Fibroblast of skin of right biceps (primary cell): ENCODE results near the gene PLGRKT.
"Not testable (repeated sequence)": the region's sequence is repeated elsewhere in the genome, so short reads cannot be mapped to it uniquely, and the experiment has no call there.

Source experiments
- DNase-seq: peaks from one replicate; pipeline ENCODE4 v3.0.0-alpha.2; 2013

The PLGRKT gene

DNA sequence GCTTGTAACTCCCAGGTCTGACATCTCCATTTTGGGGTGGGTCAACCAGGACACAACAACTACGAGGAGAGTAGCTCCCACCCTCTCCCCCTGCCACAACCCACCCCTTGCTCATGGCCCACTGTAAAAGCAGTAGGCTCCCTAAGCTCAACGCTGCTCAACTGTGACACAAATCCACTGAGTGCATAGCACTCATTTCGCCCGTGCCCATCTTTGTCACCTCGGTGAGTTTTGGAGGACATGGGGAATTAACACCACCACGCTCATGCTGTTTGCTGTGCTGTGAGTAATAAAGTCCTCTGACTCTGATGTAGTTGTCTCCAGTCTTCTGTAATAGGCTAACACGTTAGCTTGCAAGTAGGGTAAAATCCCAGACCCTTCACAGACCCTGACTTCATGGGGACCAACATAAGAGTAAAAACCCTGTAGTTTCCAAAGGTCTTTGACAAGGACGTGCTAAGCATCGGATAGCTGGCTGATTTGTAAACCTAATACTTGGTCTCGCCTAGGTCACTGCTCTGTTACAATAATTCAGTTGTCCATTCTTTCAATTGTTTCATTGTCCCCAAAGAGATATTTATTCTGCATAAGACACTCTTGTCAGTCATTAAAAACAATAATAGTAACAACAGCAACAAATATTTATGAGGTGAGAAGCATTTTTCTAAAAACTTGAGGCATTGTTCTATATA, 7.7 kb downstream of the PLGRKT start:
- DNase-seq: no peak

- peak; percentile 37 for DNase-seq
These were observed 8.8 kb downstream of the PLGRKT start for GRCh38 chr9:5428794-5429528.

- no peak for DNase-seq
These were observed 9.6 kb downstream of the PLGRKT start for GRCh38 chr9:5428172-5428571.

DNA sequence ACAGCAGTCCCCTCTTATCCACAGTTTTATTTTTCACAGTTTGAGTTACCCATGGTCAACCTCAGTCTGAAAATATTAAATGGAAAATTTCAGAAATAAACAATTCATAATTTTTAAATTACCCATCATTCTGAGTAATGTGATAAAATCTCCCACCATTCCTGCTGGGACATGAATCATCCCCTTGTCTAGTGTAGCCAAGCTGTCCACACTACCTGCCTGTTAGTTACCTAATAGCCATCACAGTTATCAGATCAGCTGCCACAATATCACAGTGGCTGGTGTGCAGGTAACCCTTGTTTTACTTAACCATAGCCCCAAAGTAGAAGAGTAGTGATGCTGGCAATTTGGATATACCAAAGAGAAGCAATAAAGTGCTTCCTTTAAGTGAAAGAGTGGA, 10.7 kb downstream of the PLGRKT start:
- no peak for DNase-seq

DNA sequence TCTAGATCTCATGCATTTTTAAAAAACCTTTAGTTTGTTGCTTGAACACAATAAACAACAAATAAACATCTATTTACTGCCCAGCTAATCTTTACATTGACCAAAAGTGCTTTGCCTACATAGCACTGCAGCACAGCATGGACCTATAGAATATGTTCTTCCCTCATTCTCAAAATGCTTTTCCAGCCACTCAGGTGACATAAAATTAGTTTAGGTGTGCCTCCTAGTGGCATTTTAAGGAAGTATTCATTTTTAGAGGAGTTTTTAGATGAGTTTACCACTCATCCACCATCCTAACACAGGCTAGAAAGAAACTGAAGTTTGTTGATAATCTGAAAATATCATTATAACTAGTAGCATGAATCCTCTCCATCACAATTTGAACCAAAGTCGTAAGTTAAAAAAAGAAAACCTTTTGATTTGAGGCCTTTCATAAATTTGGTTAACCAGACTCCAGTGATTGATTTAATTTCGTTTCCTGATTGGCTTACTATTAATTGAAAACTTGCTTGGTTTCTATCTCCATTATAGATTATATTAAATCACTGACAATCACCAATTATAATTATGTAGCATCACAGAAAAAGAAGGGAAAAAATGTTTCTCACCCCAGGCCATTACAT, 12.6 kb downstream of the PLGRKT start:
- DNase-seq: peak; percentile 28

DNA sequence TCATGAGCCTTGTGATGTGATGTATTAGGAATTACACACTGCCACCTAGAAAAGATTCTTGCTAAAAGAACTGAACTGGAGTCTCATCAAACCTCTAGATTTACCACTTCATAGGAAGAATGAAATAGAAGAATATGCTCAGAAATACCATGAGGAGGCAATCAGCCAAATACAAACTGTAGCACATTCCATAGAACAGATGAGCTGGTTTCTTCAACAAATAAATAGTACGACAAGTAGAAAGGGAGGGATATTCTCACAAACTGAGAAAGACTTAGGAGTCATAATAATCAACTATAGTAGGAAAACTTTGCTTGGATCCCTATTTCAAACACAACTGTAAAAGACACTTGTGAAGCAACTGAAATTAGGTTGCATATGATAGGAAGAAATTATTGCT, 15.4 kb downstream of the PLGRKT start:
- no peak for DNase-seq

DNA sequence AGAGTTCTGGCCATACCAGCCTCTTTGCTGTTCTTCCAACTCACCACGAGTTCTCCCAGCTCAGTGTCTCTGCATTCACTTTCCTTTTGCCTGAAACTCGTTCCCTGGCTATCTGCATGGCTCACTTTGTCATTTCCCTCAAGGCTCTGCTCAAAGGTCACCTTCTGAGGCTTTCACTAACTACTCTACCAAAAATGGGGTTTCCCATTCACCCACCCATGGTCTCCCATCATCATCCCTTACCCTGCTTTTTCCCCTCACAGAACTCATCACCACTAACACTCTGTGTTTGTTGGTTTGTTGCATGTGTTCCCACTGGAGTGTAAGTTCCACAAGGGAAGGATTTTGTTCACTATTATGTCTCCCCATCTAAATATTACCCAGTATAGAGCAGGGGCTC, 16.6 kb downstream of the PLGRKT start:
- DNase-seq: no peak

DNA sequence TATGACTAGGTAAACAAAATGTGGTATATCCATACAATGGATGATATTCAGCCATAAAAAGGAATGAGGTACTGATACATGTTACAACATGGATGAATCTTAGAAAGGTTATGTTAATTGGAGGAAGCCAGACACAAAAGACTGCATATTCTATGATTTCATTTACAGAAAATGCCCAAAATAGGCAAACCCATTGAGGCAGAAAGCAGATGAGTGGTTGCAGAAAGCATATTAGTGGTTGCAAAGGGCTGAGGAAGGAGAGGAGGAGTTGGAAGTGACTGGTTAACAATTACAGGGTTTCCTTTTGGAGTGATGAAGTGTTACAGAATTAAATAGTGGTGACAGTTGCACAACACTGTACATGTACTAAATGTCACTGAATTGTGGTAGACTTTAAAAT, 17.7 kb downstream of the PLGRKT start:
- DNase-seq: no peak

DNA sequence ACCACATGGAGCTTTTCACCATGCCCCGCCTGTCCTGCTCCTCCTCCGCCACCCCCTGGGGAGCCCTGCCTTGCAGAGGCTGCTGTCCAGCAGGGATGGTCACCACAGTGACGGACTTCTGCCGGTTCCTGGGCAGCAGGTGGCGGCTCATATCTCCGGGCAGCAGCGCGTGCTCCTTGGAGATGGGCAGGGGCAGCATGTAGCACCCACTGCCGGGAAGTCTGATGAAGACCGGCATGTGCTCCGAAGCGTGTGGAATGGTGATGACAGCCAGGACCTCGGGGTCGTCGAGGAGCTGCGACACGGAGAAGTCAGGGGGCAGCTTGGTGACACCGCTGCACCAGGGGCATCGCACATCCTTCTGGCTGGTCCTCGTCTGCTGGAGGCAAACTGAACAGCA, 19.2 kb downstream of the PLGRKT start:
- DNase-seq: no peak

DNA sequence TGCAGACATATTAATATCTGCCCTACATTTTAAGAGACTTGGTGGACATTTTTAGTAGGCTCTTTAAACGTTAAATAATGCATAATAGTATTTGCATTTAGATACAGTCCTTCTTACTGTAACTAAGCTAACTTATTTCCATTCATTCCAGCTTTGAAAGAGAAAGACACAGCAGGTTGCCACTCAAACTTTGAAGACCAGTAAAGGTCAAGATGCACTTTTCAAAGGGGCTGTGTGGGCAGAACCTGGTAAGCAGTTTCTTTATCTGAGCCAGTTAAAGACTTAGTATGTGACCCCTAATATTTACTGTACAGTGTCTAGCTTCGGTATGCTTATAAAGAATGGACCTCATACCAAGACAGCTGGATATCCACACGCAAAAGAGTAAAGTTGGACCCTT, 20.8 kb downstream of the PLGRKT start:
- no peak for DNase-seq

DNA sequence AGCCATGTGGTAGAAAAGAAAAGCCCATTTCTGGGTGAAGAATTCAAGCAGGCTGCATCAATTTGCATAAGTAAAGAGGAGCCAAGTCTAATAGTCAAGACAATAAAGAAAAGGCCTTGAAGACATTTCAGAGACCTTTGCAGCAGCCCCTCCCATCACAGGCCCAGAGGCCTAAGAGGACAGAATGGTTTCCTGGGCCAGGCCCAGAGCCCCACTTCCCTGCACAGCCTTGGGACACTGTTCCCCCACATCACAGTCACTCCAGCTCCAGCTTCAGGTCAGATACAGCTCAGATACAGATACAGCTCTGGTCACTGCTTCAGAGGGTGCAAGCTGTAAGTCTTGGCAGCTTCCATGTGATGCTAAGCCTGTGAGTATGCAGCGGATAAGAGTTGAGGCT, 29.1 kb downstream of the PLGRKT start:
- no peak for DNase-seq

- DNase-seq: no peak
These were observed 35.5 kb downstream of the PLGRKT start for GRCh38 chr9:5402217-5402616.

- DNase-seq: not testable (repeated sequence)
These were observed 40.2 kb downstream of the PLGRKT start for GRCh38 chr9:5397547-5397946.

GRCh38 chr9:5395428-5395827, 42.3 kb downstream of the PLGRKT start:
- DNase-seq: no peak

DNA sequence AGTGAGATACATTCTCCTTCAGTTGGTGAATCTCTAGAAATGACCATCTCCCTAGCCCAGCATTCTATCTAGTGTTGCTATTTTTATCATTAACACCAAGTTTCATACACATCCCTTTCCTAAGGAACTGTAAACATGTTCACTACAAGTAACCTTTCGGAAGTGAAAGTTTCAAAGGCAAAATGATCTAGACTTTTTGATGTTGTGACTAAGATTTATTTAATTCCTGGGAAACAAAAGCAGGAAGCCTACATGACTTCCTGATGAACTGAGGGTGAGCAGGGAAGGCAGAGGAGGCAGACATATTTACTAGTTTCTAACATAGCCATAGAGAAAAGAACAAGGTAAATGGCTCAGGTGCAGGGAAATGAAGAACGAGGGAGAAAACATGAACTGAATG, 43.7 kb downstream of the PLGRKT start:
- DNase-seq: not testable (repeated sequence)

DNA sequence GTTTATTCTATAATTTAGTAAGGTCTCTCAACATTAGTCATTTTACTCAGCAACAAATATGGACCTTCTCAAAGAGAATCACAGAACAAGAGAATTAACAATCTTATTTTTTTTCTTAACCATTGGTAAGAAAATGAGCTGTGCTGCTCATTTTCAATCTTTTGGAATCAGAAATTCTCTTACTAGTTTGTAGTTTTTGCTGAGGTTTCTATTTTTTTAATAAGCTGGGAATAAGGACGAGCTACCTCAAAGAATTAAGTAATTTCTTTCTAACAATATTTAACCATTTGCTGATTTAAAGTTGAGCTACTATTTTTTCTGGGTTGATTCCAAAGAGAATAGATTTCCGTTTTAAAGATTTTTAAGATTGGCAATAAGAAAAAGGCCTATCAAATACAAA, 44.2 kb downstream of the PLGRKT start:
- DNase-seq: no peak

DNA sequence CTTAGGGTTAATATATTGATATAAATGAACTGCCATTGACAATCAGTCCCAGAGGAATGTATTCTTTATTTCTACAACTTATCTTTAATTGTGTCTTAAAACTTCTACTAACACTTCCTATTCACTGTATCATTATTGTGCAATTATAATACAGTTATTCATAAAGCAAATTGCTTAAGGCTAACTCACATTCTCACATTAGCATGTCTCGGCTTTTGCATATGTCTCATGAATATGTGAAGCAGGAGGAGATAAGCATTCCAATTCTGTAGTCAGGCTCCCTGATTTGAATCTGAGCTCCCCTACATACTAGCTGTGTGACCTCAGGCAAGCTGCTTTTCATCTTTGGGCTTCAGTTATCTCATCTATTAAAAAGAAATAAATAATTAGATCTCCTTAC, 45.4 kb downstream of the PLGRKT start:
- peak; percentile 9 for DNase-seq

GRCh38 chr9:5389109-5389732, 48.5 kb downstream of the PLGRKT start:
- peak; percentile 92 for DNase-seq

- DNase-seq: peak; percentile 70
These were observed 49.5 kb downstream of the PLGRKT start for GRCh38 chr9:5388026-5388819.

DNA sequence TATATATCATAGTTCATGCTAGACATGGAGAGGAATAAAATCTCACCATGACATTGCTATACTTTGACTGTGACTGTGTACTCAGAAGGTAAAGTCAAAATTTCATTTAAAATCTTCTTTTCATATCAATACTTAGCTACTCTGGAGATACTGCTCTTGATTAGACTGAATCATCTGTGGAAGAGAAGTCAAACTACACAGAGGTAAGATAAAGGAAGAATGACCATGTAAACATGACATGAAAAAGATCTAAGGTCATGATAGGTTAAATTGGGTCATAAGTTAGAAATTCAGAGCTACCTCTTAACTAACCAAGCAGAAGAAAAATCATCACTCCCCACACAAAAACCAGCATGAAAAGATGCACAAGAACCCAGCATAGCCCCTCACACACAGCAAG, 53.3 kb downstream of the PLGRKT start:
- DNase-seq: no peak

DNA sequence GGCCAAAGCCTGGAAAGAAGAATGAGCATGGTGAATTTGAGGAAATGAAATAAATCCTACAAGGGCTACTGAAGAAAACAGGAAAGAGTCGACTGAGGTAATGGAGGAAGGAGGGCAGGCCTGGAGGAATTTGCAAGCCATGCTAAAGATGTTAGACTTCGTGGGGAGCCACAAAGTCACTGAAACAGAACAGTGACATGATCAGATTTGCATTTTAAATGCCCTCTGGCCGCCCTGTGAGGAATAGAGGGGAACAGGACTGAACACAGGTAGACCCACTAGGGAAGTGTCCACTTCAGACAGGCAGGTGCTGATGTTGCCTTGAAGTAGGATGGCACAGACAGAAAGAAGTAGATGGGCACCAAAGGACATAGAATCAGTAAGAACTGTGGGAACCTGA, 55.2 kb downstream of the PLGRKT start:
- DNase-seq: no peak

DNA sequence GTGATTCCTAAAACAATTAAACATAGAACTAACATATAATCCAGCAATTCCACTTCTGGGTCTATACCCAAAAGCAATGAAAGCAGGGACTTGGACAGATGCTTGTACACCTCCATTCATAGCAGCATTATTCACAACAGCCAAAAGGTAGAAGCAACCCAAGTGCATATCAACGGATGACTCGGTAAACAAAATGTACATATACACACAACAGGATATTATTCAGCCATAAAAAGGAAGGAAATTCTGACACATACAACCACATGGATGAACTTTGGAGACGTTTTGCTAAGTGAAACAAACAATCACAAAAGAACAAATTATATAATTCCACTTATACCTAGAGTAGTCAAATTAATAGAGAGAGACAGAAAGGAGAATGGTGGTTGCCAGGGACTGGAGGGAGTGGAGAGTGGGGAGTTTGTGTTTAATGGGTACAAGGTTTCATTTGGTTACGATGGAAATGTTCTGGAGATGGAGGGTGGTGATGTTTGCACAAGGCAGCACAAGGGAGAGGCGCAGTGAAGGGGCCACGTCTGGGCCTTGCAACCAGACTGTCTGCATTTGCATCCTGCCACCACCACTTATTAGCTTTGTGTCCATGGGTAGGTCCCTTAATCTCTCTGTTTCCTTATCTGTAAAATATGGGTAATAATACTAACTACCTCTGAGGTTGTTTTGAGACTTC, 61.8 kb downstream of the PLGRKT start:
- no peak for DNase-seq
